Nephron (organoid): ENCODE measurements around the gene SLC22A14.

Experiments
- H3K27ac Mint-ChIP-seq, 3 experiments: 2 replicates each; pipeline ENCODE4 v1.8.0; 2020; ENCODE audit warnings: mixed read lengths in 3 of 3, mild to moderate bottlenecking in 2 of 3, moderate library complexity in 1 of 3
- H3K27me3 Mint-ChIP-seq: 2 replicates; pipeline ENCODE4 v1.8.0; 2021; ENCODE audit warnings: low read depth, mild to moderate bottlenecking, moderate library complexity, mixed read lengths
- H3K36me3 Mint-ChIP-seq: 2 replicates; pipeline ENCODE4 v1.8.0; 2020; ENCODE audit warnings: low read depth, mixed read lengths
- H3K4me1 Mint-ChIP-seq: 2 replicates; pipeline ENCODE4 v1.8.0; 2020; ENCODE audit warnings: mixed read lengths
- H3K4me3 Mint-ChIP-seq, 3 experiments: 2 replicates each; pipeline ENCODE4 v1.8.0; 2020; ENCODE audit warnings: mild to moderate bottlenecking in 3 of 3, mixed read lengths in 3 of 3, moderate library complexity in 2 of 3
- H3K9me3 Mint-ChIP-seq: 2 replicates; pipeline ENCODE4 v1.8.0; 2020; ENCODE audit warnings: mixed read lengths
- CTCF ChIP-seq, 3 experiments: fragments of 200-600 bp; sonication (generic); IDR thresholded peaks; one replicate each; pipeline ENCODE4 v1.5.0; 2021; ENCODE audit warnings: antibody characterized with exemption in 3 of 3; ENCODE audit not compliant: unreplicated experiment in 3 of 3

SLC22A14 gene

GRCh38 chr3:38348903-38349302, 66.8 kb downstream of the SLC22A14 start:
- H3K27me3 Mint-ChIP-seq = peaks cover 14% of the 10 kb centered on the region
- no peak for TF ChIP-seq CTCF (IDR thresholded peaks at IDR 0.05; ENCODE audit: unreplicated experiment in 3 of 3)
- H3K27ac Mint-ChIP-seq = no peak overlapping the region
- peaks cover 1% of the 10 kb centered on the region for H3K9me3 Mint-ChIP-seq
- H3K4me1 Mint-ChIP-seq = no peaks in the 10 kb centered on the region
- peaks cover 20% of the 10 kb centered on the region for H3K36me3 Mint-ChIP-seq
- no peak overlapping the region for H3K4me3 Mint-ChIP-seq

GRCh38 chr3:38349684-38350359, 67.7 kb downstream of the SLC22A14 start:
- no peak overlapping the region for H3K4me3 Mint-ChIP-seq
- H3K36me3 Mint-ChIP-seq = peaks cover 21% of the 10 kb centered on the region
- no peaks in the 10 kb centered on the region for H3K9me3 Mint-ChIP-seq
- peaks cover 10% of the 10 kb centered on the region for H3K27me3 Mint-ChIP-seq
- no peak overlapping the region for H3K27ac Mint-ChIP-seq
- no peak for TF ChIP-seq CTCF (IDR thresholded peaks at IDR 0.05; ENCODE audit: unreplicated experiment in 3 of 3)
- peaks cover 1% of the 10 kb centered on the region for H3K4me1 Mint-ChIP-seq

GRCh38 chr3:38353151-38353550, 71.1 kb downstream of the SLC22A14 start:
- H3K36me3 Mint-ChIP-seq = peaks cover 33% of the 10 kb centered on the region
- no peaks in the 10 kb centered on the region for H3K9me3 Mint-ChIP-seq
- peaks cover 2% of the 10 kb centered on the region for H3K27me3 Mint-ChIP-seq
- no peak overlapping the region for H3K27ac Mint-ChIP-seq
- peaks cover 3% of the 10 kb centered on the region for H3K4me1 Mint-ChIP-seq
- TF ChIP-seq CTCF (IDR thresholded peaks at IDR 0.05; ENCODE audit: unreplicated experiment in 3 of 3) = no peak
- H3K4me3 Mint-ChIP-seq = no peak overlapping the region

GRCh38 chr3:38354588-38355330, 72.7 kb downstream of the SLC22A14 start:
- no peaks in the 10 kb centered on the region for H3K9me3 Mint-ChIP-seq
- H3K4me3 Mint-ChIP-seq = no peak overlapping the region
- H3K36me3 Mint-ChIP-seq = peaks cover 46% of the 10 kb centered on the region
- no peak for TF ChIP-seq CTCF (IDR thresholded peaks at IDR 0.05; ENCODE audit: unreplicated experiment in 3 of 3)
- peaks cover 3% of the 10 kb centered on the region for H3K4me1 Mint-ChIP-seq
- H3K27ac Mint-ChIP-seq = no peak overlapping the region
- no peaks in the 10 kb centered on the region for H3K27me3 Mint-ChIP-seq

- H3K27me3 Mint-ChIP-seq = no peaks in the 10 kb centered on the region
- no peak overlapping the region for H3K27ac Mint-ChIP-seq
- no peak overlapping the region for H3K4me3 Mint-ChIP-seq
- no peaks in the 10 kb centered on the region for H3K9me3 Mint-ChIP-seq
- no peak for TF ChIP-seq CTCF (IDR thresholded peaks at IDR 0.05; ENCODE audit: unreplicated experiment in 3 of 3)
- H3K36me3 Mint-ChIP-seq = peaks cover 26% of the 10 kb centered on the region
- H3K4me1 Mint-ChIP-seq = peaks cover 3% of the 10 kb centered on the region
These were observed 76.9 kb downstream of the SLC22A14 start for GRCh38 chr3:38359038-38359437.
